ENCODE measurements around the gene MAPK1IP1L. TPM values are rescaled to one million over a fixed set of nuclear protein-coding genes. Genes with fewer than 3 reads are reported as not detected.

The MAPK1IP1L gene
- total RNA-seq, 1 experiment from 2014 or later, result 79.7 TPM

DNA sequence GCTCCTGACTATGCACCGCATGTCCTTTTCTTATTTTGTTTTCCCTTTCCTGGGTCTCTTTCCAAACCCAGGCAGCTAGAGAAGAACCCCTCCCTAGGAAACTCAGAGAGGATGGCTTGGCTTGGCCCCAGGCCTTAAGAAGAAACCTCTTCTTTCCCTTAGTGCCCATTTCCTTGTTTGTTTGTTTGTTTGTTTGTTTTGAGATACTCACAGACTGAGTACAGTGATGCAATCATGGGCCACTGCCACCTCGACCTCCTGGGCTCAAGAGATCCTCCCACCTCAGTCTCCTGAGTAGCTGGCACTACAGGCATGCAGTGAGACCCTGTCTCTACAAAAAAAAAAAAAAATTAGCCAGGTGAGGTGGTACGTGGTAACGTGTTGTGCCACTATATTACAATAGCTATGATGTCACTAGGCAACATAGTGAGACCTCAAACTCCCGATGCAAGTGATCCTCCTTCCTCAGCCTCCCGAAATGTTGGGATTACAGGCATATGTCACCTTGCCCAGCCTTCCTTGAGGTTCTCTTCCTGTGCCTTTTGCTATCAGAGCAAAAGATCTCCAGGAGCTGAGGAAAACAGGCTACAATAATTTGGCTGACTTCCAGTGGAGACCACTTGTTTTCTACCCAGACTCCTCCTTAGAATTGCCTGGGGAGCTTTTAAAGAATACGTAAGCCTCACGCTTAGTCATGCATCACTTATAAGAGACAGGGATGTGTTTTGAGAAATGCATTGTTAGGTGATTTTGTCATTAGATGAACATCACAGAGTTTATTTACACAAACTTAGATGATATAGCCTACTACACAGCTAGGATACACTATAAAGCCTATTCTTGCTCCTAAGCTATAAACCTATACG, 43.1 kb downstream of the MAPK1IP1L start:
- no peaks in the 10 kb centered on the region for H3K36me3 ChIP-seq (ENCODE audit: low read depth)
- H2AFZ ChIP-seq, result no peak overlapping the region
- no peaks in the 10 kb centered on the region for H3K27me3 ChIP-seq (ENCODE audit: insufficient read depth, low read depth)
- H3K27ac ChIP-seq, result peak overlapping the region; percentile 21
- peaks cover 31% of the 10 kb centered on the region; the same call in 1 of the 2 replicates for H3F3A ChIP-seq (ENCODE audit: insufficient read depth, low read depth)
- peak overlapping the region; percentile 27; the same call in 1 of the 2 replicates for H3K4me2 ChIP-seq
- no peaks in the 10 kb centered on the region for H3K79me2 ChIP-seq (ENCODE audit: low read depth)
- intact Hi-C loops (cut with micrococcal nuclease; ENCODE audit: unreplicated experiment), result no loop called here
- H3K9me2 ChIP-seq (ENCODE audit: insufficient read depth), result no peaks in the 10 kb centered on the region
- H4K20me1 ChIP-seq (ENCODE audit: insufficient read depth), result no peaks in the 10 kb centered on the region
- no peak overlapping the region for H3K4me3 ChIP-seq
- no peak for TF ChIP-seq EZH2 (IDR thresholded peaks at IDR 0.05; ENCODE audit: low read depth)
- TF ChIP-seq, protein P1, sequence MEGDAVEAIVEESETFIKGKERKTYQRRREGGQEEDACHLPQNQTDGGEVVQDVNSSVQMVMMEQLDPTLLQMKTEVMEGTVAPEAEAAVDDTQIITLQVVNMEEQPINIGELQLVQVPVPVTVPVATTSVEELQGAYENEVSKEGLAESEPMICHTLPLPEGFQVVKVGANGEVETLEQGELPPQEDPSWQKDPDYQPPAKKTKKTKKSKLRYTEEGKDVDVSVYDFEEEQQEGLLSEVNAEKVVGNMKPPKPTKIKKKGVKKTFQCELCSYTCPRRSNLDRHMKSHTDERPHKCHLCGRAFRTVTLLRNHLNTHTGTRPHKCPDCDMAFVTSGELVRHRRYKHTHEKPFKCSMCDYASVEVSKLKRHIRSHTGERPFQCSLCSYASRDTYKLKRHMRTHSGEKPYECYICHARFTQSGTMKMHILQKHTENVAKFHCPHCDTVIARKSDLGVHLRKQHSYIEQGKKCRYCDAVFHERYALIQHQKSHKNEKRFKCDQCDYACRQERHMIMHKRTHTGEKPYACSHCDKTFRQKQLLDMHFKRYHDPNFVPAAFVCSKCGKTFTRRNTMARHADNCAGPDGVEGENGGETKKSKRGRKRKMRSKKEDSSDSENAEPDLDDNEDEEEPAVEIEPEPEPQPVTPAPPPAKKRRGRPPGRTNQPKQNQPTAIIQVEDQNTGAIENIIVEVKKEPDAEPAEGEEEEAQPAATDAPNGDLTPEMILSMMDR (conservative IDR thresholded peaks at IDR 0.05), result no peak
- H3K4me1 ChIP-seq (replicated peaks; ENCODE audit: insufficient read depth), result peaks cover 45% of the 10 kb centered on the region
- BruUV-seq (replicated peaks), result no TSS peak
- CTCF ChIA-PET, result interaction anchor here (0.7 to 1.1 kb wide), 2 partner anchors 38 to 276 kb away, joined by 3 to 5 read pairs; no protein-coding TSS in a partner anchor
- H3K9me3 ChIP-seq (ENCODE audit: insufficient read depth, low read depth), result no peaks in the 10 kb centered on the region
- POLR2A ChIA-PET (ENCODE audit: unreplicated experiment), result interaction anchor here (0.9 kb wide), 1 partner anchor 18 kb away, joined by 8 read pairs; no protein-coding TSS in a partner anchor
- DNase-seq, result peak in 1 of 2 experiments; percentile 70

DNA sequence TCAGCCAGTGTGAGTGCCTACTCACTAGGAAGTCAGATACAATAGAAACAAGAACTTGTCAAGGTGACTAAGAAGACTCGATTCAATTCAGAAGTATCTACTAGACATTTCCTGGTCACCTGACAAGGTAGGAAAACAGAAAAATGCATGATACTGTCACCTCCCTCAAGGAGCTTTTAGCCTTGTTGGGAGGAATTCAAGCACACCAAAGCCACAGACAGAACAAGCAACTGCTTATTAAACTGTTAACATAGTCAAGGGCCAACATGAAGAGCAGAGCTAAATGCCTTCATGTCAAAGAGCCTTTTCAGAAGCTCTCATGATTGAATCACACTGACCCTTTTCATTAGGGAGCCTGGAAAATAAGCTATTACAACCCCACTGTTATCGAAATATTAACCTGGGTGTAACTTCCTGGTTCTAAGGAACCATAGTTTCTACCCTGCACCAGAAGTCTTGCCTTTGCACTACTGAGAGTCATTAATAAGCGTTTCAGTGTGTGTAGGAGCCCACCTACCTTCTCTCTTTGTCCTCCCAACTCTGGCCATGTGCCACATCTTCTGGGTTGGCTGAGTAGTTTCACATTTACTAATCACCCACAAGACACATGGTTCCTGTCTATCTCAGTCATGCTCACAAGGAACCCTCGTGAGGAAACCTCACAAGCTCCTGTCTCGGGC, 46.6 kb downstream of the MAPK1IP1L start:
- H3K9me3 ChIP-seq (ENCODE audit: insufficient read depth, low read depth), result no peaks in the 10 kb centered on the region
- peak overlapping the region; percentile 55; the same call in 1 of the 2 replicates for H2AFZ ChIP-seq
- TF ChIP-seq, protein P1 (conservative IDR thresholded peaks at IDR 0.05), result no peak
- TF ChIP-seq EZH2 (IDR thresholded peaks at IDR 0.05; ENCODE audit: low read depth), result no peak
- ChIA-PET POLR2A (ENCODE audit: unreplicated experiment) (interaction anchor here (0.7 to 0.9 kb wide), 4 partner anchors 8 to 33 kb away, joined by 3 to 7 read pairs (median 6); no protein-coding TSS in a partner anchor), CTCF (interaction anchor here (0.6 kb wide), 1 partner anchor 47 kb away, joined by 3 read pairs; no protein-coding TSS in a partner anchor)
- DNase-seq, result peak in 1 of 2 experiments; percentile 83
- BruUV-seq (replicated peaks), result no TSS peak
- H3K27ac ChIP-seq, result peak overlapping the region; percentile 72
- peaks cover 54% of the 10 kb centered on the region for H3F3A ChIP-seq (ENCODE audit: insufficient read depth, low read depth)
- intact Hi-C loops (cut with micrococcal nuclease; ENCODE audit: unreplicated experiment), result no loop called here
- H3K79me2 ChIP-seq (ENCODE audit: low read depth), result no peaks in the 10 kb centered on the region
- peak overlapping the region; percentile 15 for H3K4me2 ChIP-seq
- no peaks in the 10 kb centered on the region for H3K9me2 ChIP-seq (ENCODE audit: insufficient read depth)
- H3K4me3 ChIP-seq, result no peak overlapping the region
- no peaks in the 10 kb centered on the region for H3K36me3 ChIP-seq (ENCODE audit: low read depth)
- no peaks in the 10 kb centered on the region for H4K20me1 ChIP-seq (ENCODE audit: insufficient read depth)
- H3K27me3 ChIP-seq (ENCODE audit: insufficient read depth, low read depth), result no peaks in the 10 kb centered on the region
- peaks cover 65% of the 10 kb centered on the region for H3K4me1 ChIP-seq (replicated peaks; ENCODE audit: insufficient read depth)

DNA sequence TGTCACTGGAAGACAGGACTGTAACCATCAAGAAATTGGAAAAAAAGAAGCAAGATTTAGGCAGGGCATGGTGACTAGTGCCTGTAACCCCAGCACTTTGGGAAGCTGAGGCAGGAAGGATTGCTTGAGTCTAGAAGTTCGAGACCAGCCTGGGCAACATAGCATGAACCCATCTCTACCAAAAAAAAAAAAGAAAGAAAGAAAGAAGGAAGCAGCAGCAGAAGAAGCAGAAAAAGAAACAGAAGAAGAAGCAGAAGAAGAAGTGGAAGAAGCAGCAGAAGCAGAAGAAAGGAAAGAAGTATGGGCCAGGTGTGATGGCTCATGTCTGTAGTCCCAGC, 47.1 kb downstream of the MAPK1IP1L start:
- Histone ChIP-seq H3F3A (ENCODE audit: insufficient read depth, low read depth) (peaks cover 59% of the 10 kb centered on the region), H3K4me2 (0 out of 2 replicates have a peak overlapping the region, but pooled peaks have one; percentile 15), H3K27me3 (ENCODE audit: insufficient read depth, low read depth) (no peaks in the 10 kb centered on the region), H3K79me2 (ENCODE audit: low read depth) (no peaks in the 10 kb centered on the region), H4K20me1 (ENCODE audit: insufficient read depth) (no peaks in the 10 kb centered on the region), H3K4me1 (replicated peaks; ENCODE audit: insufficient read depth) (peaks cover 69% of the 10 kb centered on the region), H3K36me3 (ENCODE audit: low read depth) (no peaks in the 10 kb centered on the region), H3K4me3 (no peak overlapping the region), H3K9me2 (ENCODE audit: insufficient read depth) (no peaks in the 10 kb centered on the region), H3K27ac (peak overlapping the region; percentile 72), H2AFZ (no peak overlapping the region), H3K9me3 (ENCODE audit: insufficient read depth, low read depth) (no peaks in the 10 kb centered on the region)
- no TSS peak for BruUV-seq (replicated peaks)
- ChIA-PET POLR2A (ENCODE audit: unreplicated experiment) (interaction anchor here (0.9 kb wide), 2 partner anchors 9 to 18 kb away, joined by 3 to 5 read pairs; no protein-coding TSS in a partner anchor), CTCF (interaction anchor here (0.6 kb wide), 1 partner anchor 47 kb away, joined by 3 read pairs; no protein-coding TSS in a partner anchor)
- TF ChIP-seq EZH2 (IDR thresholded peaks at IDR 0.05; ENCODE audit: low read depth), result no peak
- TF ChIP-seq, protein P1 (conservative IDR thresholded peaks at IDR 0.05), result no peak
- intact Hi-C loops (cut with micrococcal nuclease; ENCODE audit: unreplicated experiment), result no loop called here
- no peak for DNase-seq
